ENCODE measurements around the gene SLC25A20.

- no peak for TF ChIP-seq CTCF (IDR thresholded peaks at IDR 0.05)
- TF ChIP-seq, protein P1, sequence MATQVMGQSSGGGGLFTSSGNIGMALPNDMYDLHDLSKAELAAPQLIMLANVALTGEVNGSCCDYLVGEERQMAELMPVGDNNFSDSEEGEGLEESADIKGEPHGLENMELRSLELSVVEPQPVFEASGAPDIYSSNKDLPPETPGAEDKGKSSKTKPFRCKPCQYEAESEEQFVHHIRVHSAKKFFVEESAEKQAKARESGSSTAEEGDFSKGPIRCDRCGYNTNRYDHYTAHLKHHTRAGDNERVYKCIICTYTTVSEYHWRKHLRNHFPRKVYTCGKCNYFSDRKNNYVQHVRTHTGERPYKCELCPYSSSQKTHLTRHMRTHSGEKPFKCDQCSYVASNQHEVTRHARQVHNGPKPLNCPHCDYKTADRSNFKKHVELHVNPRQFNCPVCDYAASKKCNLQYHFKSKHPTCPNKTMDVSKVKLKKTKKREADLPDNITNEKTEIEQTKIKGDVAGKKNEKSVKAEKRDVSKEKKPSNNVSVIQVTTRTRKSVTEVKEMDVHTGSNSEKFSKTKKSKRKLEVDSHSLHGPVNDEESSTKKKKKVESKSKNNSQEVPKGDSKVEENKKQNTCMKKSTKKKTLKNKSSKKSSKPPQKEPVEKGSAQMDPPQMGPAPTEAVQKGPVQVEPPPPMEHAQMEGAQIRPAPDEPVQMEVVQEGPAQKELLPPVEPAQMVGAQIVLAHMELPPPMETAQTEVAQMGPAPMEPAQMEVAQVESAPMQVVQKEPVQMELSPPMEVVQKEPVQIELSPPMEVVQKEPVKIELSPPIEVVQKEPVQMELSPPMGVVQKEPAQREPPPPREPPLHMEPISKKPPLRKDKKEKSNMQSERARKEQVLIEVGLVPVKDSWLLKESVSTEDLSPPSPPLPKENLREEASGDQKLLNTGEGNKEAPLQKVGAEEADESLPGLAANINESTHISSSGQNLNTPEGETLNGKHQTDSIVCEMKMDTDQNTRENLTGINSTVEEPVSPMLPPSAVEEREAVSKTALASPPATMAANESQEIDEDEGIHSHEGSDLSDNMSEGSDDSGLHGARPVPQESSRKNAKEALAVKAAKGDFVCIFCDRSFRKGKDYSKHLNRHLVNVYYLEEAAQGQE (IDR thresholded peaks at IDR 0.05; ENCODE audit: insufficient read depth in 1 of 2, low read depth in 2 of 2, low read length in 1 of 2): no peak
- no peak for TF ChIP-seq SIN3A (IDR thresholded peaks at IDR 0.05; ENCODE audit: borderline replicate concordance, insufficient read depth, low read depth, low read length)
These were observed 16.6 kb upstream of the SLC25A20 start for GRCh38 chr3:48915296-48915695.

Measured in Panc1 (cell line).